Uterus (tissue), 4 donors: ENCODE results near the gene KCNN3. TPM values are rescaled to one million over a fixed set of nuclear protein-coding genes. Genes with fewer than 3 reads are reported as not detected.
A peak's percentile ranks its signal among the peaks of the same experiment; 100 is the strongest.

ENCODE experiments used
- DNase-seq, 2 donors: peaks; one replicate each; pipeline ENCODE4 v3.0.0-alpha.2; 2019 to 2020
- H3K27ac ChIP-seq, 2 donors: fragments of 200-600 bp; sonication (generic); 1 replicate in 1 of 2; 2 replicates in 1 of 2; pipeline ENCODE4 v1.5.1; 2016 to 2018
- H3K27me3 ChIP-seq, 2 donors: fragments of 200-600 bp; sonication (generic); one replicate each; pipeline ENCODE4 v1.5.1; 2018 to 2019; ENCODE audit warnings: control low read depth in 1 of 2
- H3K36me3 ChIP-seq, 2 donors: fragments of 200-600 bp; sonication (generic); one replicate each; pipeline ENCODE4 v1.5.1; 2019; ENCODE audit warnings: control low read depth in 1 of 2
- H3K4me1 ChIP-seq, 2 donors: fragments of 200-600 bp; sonication (generic); one replicate each; pipeline ENCODE4 v1.5.1; 2018 to 2019; ENCODE audit warnings: control low read depth in 1 of 2
- H3K4me3 ChIP-seq, 2 donors: fragments of 200-600 bp; sonication (generic); 1 replicate in 1 of 2; 2 replicates in 1 of 2; pipeline ENCODE4 v1.5.1; 2018 to 2019; ENCODE audit warnings: mild to moderate bottlenecking in 1 of 2
- H3K9me3 ChIP-seq, 2 donors: fragments of 200-600 bp; sonication (generic); one replicate each; pipeline ENCODE4 v1.5.1; 2019; ENCODE audit warnings: control low read depth in 1 of 2
- POLR2A ChIP-seq, 2 donors: fragments of 450-650 bp; IDR thresholded peaks; one replicate each; pipeline ENCODE4 v1.6.1; 2016; ENCODE audit warnings: antibody characterized with exemption in 2 of 2, mild to moderate bottlenecking in 1 of 2, moderate library complexity in 1 of 2
- intact Hi-C: fragments of 100-400 bp; cut with DNase I; formaldehyde crosslinking; loops from one replicate; pipeline ENCODE4 v1.15.1; 2023; ENCODE audit warnings: low total_unique reads
- total RNA-seq, 4 donors: library from RNA; depleted of rRNA in 3 of 4; stranded (reverse); fragments of >200 nt in 3 of 4; gene quantifications; one replicate each; pipeline versions ENCODE4 v1.1.0 to v1.2.4, GENCODE V29; 2014 to 2023
- TF ChIP-seq, protein P1 (sequence below), 4 experiments: fragments of 200-600 bp in 2 of 4; fragments of 450-650 bp in 2 of 4; sonication (generic) in 2 of 4; IDR thresholded peaks; one replicate each; pipeline ENCODE4 v1.5.1; 2016 to 2019; ENCODE audit warnings: antibody characterized with exemption in 4 of 4, mild to moderate bottlenecking in 2 of 4, moderate library complexity in 1 of 4
- donor health status: DM: yes; HTN: yes; CAD: no.

The KCNN3 gene
- total RNA-seq, result 10 to 100 TPM in 3 of 4 donors, 1 to 10 TPM in 1; 7.1 to 35.5 (median 12.1) TPM

DNA sequence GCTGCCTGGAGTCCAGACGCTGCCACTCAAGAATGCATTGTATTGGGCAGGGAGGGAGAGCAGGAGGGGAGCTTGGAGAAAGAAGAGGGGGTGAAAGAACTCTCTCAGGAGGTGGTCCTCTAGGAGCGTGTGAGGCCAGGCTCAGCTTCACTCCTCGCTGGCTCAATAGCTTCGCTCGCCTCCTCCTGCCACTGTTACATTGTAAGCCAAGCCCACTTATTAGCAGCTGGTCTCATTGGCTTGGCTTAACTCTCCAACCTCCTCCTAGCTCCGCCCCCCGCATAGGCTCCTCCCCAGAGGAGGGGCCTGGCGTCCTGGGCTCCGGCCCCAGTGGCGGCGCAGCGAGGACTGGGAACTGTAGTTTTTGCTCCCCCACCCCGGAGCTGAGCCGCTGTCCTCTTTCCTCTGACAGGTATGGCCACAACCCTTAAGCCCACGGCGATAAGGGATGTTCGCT lies at the start of gene KCNN3:
KCNN3 (minus strand) TSS at position 167 of the 457 bp plus-strand sequence. CDS start 317 bp downstream, outside the sequence.
- H3K9me3 ChIP-seq, result no peaks in the 10 kb centered on the region
- peak within 1 kb of the TSS; percentile 54 to 66 for H3K4me3 ChIP-seq
- peaks cover 0 to 10% of the 10 kb centered on the region in 2 donors for H3K4me1 ChIP-seq
- peak; percentile 96 to 98 for DNase-seq
- TF ChIP-seq, protein P1, sequence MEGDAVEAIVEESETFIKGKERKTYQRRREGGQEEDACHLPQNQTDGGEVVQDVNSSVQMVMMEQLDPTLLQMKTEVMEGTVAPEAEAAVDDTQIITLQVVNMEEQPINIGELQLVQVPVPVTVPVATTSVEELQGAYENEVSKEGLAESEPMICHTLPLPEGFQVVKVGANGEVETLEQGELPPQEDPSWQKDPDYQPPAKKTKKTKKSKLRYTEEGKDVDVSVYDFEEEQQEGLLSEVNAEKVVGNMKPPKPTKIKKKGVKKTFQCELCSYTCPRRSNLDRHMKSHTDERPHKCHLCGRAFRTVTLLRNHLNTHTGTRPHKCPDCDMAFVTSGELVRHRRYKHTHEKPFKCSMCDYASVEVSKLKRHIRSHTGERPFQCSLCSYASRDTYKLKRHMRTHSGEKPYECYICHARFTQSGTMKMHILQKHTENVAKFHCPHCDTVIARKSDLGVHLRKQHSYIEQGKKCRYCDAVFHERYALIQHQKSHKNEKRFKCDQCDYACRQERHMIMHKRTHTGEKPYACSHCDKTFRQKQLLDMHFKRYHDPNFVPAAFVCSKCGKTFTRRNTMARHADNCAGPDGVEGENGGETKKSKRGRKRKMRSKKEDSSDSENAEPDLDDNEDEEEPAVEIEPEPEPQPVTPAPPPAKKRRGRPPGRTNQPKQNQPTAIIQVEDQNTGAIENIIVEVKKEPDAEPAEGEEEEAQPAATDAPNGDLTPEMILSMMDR (IDR thresholded peaks at IDR 0.05), result peak in 2 of 4 experiments; percentile 6
- peak; percentile 71 to 96 for TF ChIP-seq POLR2A (IDR thresholded peaks at IDR 0.05)
- peak within 1 kb of the TSS; percentile 62 to 72 for H3K27ac ChIP-seq
- no peaks in the 10 kb centered on the region for H3K36me3 ChIP-seq
- intact Hi-C loops, result no loop called here
- H3K27me3 ChIP-seq, result no peaks in the 10 kb centered on the region

DNA sequence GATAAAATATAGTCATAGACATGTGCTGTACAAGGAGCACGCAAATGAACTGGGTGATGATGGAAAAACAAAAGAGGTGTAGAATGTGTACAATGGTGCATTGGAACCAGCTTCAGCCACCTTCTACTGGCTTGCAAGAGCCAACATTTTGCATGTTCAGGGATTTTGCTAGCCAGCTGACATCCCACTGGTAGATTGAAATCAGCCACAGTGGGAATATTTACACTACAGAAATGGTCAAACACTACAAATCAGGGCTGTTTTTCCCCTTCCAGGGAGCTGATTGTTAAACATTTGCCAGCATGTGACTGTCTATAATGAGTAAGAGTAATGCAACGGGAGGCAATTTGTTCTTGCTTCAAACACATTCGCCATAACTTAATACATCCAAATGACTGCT lies 43.2 kb upstream of the KCNN3 start:
- H3K9me3 ChIP-seq, result no peaks in the 10 kb centered on the region
- no peak overlapping the region for H3K4me3 ChIP-seq
- TF ChIP-seq, protein P1 (IDR thresholded peaks at IDR 0.05), result no peak
- TF ChIP-seq POLR2A (IDR thresholded peaks at IDR 0.05), result no peak
- DNase-seq, result no peak
- H3K36me3 ChIP-seq, result no peaks in the 10 kb centered on the region
- H3K4me1 ChIP-seq, result no peaks in the 10 kb centered on the region
- intact Hi-C loops, result no loop called here
- no peak overlapping the region for H3K27ac ChIP-seq
- no peaks in the 10 kb centered on the region for H3K27me3 ChIP-seq

DNA sequence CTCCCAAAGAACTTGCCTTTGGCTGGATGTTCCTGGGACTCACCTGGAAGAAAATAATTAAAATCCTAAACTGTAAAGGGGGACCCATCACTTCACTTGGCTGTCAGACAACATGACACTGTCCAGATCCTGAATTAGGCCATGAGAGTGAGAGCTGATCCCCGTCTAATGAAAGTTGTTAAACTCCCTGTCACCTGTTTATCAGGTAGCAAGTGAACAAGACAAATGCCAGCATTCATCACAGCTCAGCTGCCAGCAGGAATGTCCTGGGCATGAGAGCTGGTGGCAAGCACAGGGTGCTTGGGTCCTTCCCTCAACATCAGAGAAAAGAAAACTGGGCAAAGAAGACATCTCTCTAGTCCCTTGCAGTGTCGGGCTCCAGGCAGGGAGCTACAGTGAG lies 42.7 kb upstream of the KCNN3 start:
- TF ChIP-seq POLR2A (IDR thresholded peaks at IDR 0.05), result no peak
- TF ChIP-seq, protein P1 (IDR thresholded peaks at IDR 0.05), result no peak
- Histone ChIP-seq H3K27me3 (no peaks in the 10 kb centered on the region), H3K4me3 (no peak overlapping the region), H3K36me3 (no peaks in the 10 kb centered on the region), H3K4me1 (no peaks in the 10 kb centered on the region), H3K9me3 (no peaks in the 10 kb centered on the region), H3K27ac (no peak overlapping the region)
- DNase-seq, result no peak
- intact Hi-C loops, result no loop called here

DNA sequence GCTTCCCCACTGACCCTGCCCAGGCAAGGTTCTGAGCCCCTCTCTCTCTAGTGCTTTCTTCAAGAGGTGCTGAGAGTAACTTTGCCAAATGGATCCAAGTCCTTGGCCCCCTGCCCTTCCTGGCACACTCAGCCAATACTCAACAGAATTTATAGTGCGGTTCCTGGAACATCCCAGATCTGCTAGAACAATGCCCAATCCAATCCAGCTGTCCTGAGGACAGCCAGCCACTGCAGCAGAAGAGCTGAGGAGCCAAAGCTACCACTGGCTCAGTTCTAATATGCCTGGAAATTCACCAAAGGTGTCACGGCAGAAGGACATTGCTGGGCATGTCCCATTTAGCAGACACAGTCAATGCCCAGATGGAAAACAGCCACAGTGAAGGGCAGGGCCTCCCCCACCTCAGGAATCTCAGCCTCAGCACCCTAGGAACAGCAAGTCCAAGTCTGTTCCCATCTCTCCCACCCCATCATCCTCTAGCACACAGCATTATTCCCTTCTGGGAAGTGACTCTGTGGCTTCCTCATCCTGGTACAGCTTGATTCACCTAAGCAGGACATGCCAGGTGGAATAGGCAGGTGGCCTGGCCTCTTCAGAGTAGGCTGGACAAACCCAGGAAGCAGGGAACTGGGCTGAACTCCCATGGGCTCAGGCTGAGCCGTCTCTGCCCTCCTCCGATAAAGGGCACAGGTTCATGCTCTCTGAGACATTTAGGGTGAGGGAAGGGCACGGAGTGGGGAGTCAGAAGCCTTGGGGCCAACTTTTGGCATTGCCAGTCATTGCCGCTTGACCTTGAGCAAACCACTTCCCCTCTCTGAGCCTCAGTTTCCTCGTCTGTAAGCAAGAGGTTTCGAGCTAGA lies 41.8 kb upstream of the KCNN3 start:
- H3K4me3 ChIP-seq, result no peak overlapping the region
- TF ChIP-seq, protein P1 (IDR thresholded peaks at IDR 0.05), result no peak
- no peak for TF ChIP-seq POLR2A (IDR thresholded peaks at IDR 0.05)
- DNase-seq, result no peak
- intact Hi-C loops, result no loop called here
- H3K9me3 ChIP-seq, result no peaks in the 10 kb centered on the region
- no peaks in the 10 kb centered on the region for H3K27me3 ChIP-seq
- H3K36me3 ChIP-seq, result no peaks in the 10 kb centered on the region
- H3K4me1 ChIP-seq, result no peaks in the 10 kb centered on the region
- H3K27ac ChIP-seq, result no peak overlapping the region

DNA sequence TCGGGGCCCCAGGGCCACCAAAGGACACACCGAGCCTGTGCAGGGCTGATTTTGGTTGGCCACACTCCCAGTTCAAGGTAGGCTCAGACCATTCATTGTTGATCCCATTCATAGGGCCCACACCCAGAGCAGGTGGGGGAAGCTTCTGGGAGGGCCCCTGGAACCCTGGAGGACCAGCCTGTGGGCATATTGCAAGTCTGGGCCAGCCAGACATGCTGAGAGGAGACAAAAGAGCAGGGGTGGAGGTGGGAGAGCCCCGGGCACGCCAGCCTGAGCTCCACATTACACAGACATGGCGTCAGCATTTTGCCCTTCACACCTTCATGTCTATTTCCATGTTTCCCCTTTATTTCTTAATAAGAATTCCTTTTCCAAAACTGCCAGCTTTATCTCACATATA lies 40.8 kb upstream of the KCNN3 start:
- no peak for DNase-seq

More for the DNA sequence above, 40.8 kb upstream of the KCNN3 start:
- intact Hi-C loops, result no loop called here
- Histone ChIP-seq H3K27ac (no peak overlapping the region), H3K27me3 (no peaks in the 10 kb centered on the region), H3K36me3 (no peaks in the 10 kb centered on the region), H3K4me3 (no peak overlapping the region), H3K9me3 (no peaks in the 10 kb centered on the region), H3K4me1 (no peaks in the 10 kb centered on the region)
- TF ChIP-seq POLR2A (IDR thresholded peaks at IDR 0.05), result no peak
- TF ChIP-seq, protein P1 (IDR thresholded peaks at IDR 0.05), result no peak
